Fibroblast of skin of abdomen (primary cell): ENCODE results near the gene HSPG2.
A peak's percentile ranks its signal among the peaks of the same experiment; 100 is the strongest.

Experiments
- DNase-seq: peaks from one replicate; pipeline ENCODE4 v3.0.0-alpha.2; 2013

The HSPG2 gene

GRCh38 chr1:21878009-21878773 lies 58.9 kb downstream of the HSPG2 start:
- no peak for DNase-seq

- no peak for DNase-seq
These were observed 60.8 kb downstream of the HSPG2 start for GRCh38 chr1:21876267-21876666.

- no peak for DNase-seq
These were observed 61.5 kb downstream of the HSPG2 start for GRCh38 chr1:21875621-21876063.

- DNase-seq = no peak
These were observed 62.1 kb downstream of the HSPG2 start for GRCh38 chr1:21874778-21875547.

- DNase-seq = no peak
These were observed 62.8 kb downstream of the HSPG2 start for GRCh38 chr1:21874328-21874727.

GRCh38 chr1:21873761-21874160 lies 63.3 kb downstream of the HSPG2 start:
- no peak for DNase-seq

- DNase-seq = no peak
These were observed 63.9 kb downstream of the HSPG2 start for GRCh38 chr1:21873174-21873573.

GRCh38 chr1:21872445-21873079 lies 64.5 kb downstream of the HSPG2 start:
- no peak for DNase-seq

GRCh38 chr1:21871943-21872342 lies 65.2 kb downstream of the HSPG2 start:
- no peak for DNase-seq

- no peak for DNase-seq
These were observed 66.5 kb downstream of the HSPG2 start for GRCh38 chr1:21870611-21871010.

GRCh38 chr1:21869620-21870121 lies 67.4 kb downstream of the HSPG2 start:
- peak; percentile 83 for DNase-seq

- DNase-seq = no peak
These were observed 68.1 kb downstream of the HSPG2 start for GRCh38 chr1:21868941-21869454.

- DNase-seq = no peak
These were observed 68.6 kb downstream of the HSPG2 start for GRCh38 chr1:21868482-21868881.

- DNase-seq = no peak
These were observed 69.6 kb downstream of the HSPG2 start for GRCh38 chr1:21867451-21867996.

GRCh38 chr1:21866707-21867043 lies 70.4 kb downstream of the HSPG2 start:
- no peak for DNase-seq

- DNase-seq = no peak
These were observed 71.0 kb downstream of the HSPG2 start for GRCh38 chr1:21865943-21866706.

GRCh38 chr1:21865609-21865942 lies 71.5 kb downstream of the HSPG2 start:
- DNase-seq = no peak

- no peak for DNase-seq
These were observed 72.4 kb downstream of the HSPG2 start for GRCh38 chr1:21864730-21865129.

GRCh38 chr1:21863981-21864380 lies 73.1 kb downstream of the HSPG2 start:
- no peak for DNase-seq

- peak; percentile 35 for DNase-seq
These were observed 75.3 kb downstream of the HSPG2 start for GRCh38 chr1:21861602-21862429.

GRCh38 chr1:21860971-21861370 lies 76.1 kb downstream of the HSPG2 start:
- DNase-seq = no peak
